CD4-positive, alpha-beta T cell treated with Interleukin-1 beta for 1 hour (primary cell): ENCODE results near the gene SLC25A27.
"Not testable (repeated sequence)": the region's sequence is repeated elsewhere in the genome, so short reads cannot be mapped to it uniquely, and the experiment has no call there.

Source experiments
- DNase-seq, 2 donors: peaks; one replicate each; pipeline ENCODE4 v3.0.0-alpha.2; 2020 to 2022

The SLC25A27 gene

GRCh38 chr6:46652603-46653438 is at the start of gene SLC25A27, which contains the start of gene CYP39A1:
Gene SLC25A27, plus strand, starts transcription at chr6:46652975. Its CDS starts 218 bp downstream, at chr6:46653193.
Gene CYP39A1, minus strand, starts transcription at chr6:46652818. Its CDS starts 236 bp downstream, at chr6:46652582.
- DNase-seq = peak; percentile 74 to 81

GRCh38 chr6:46605091-46605797 is 47.5 kb upstream of the SLC25A27 start:
- no peak for DNase-seq

- no peak for DNase-seq
Measured at GRCh38 chr6:46606338-46606737, 46.4 kb upstream of the SLC25A27 start.

- DNase-seq = no peak
Measured at GRCh38 chr6:46610862-46611553, 41.8 kb upstream of the SLC25A27 start.

GRCh38 chr6:46612645-46613044 is 40.1 kb upstream of the SLC25A27 start:
- DNase-seq = no peak

- no peak for DNase-seq
Measured at GRCh38 chr6:46618726-46619125, 34.0 kb upstream of the SLC25A27 start.

- DNase-seq = peak in 1 of 2 donors; percentile 33
Measured at GRCh38 chr6:46626228-46626909, 26.4 kb upstream of the SLC25A27 start.

- no peak for DNase-seq
Measured at GRCh38 chr6:46626976-46627375, 25.8 kb upstream of the SLC25A27 start.

GRCh38 chr6:46628498-46628897 is 24.3 kb upstream of the SLC25A27 start:
- DNase-seq = no peak

- no peak for DNase-seq
Measured at GRCh38 chr6:46628976-46629375, 23.8 kb upstream of the SLC25A27 start.

GRCh38 chr6:46629691-46630090 is 23.1 kb upstream of the SLC25A27 start:
- DNase-seq = no peak

GRCh38 chr6:46632053-46632452 is 20.7 kb upstream of the SLC25A27 start:
- no peak for DNase-seq

- no peak for DNase-seq
Measured at GRCh38 chr6:46635462-46635861, 17.3 kb upstream of the SLC25A27 start.

GRCh38 chr6:46637145-46637544 is 15.6 kb upstream of the SLC25A27 start:
- DNase-seq = no peak

GRCh38 chr6:46637933-46638332 is 14.8 kb upstream of the SLC25A27 start:
- DNase-seq = no peak

- DNase-seq = no peak
Measured at GRCh38 chr6:46638650-46639049, 14.1 kb upstream of the SLC25A27 start.

GRCh38 chr6:46642928-46643751 is 9.6 kb upstream of the SLC25A27 start:
- DNase-seq = no peak

- no peak for DNase-seq
Measured at GRCh38 chr6:46645265-46645664, 7.5 kb upstream of the SLC25A27 start.

- DNase-seq = not testable (repeated sequence)
Measured at GRCh38 chr6:46648108-46648507, 4.7 kb upstream of the SLC25A27 start.

- DNase-seq = no peak
Measured at GRCh38 chr6:46648869-46649492, 3.8 kb upstream of the SLC25A27 start.

- DNase-seq = no peak
Measured at GRCh38 chr6:46651006-46651405, 1.8 kb upstream of the SLC25A27 start.
